Skin epidermis (tissue), 12 donors: Measurements from ENCODE around the gene PDXDC1.
"Not testable (repeated sequence)": the region's sequence is repeated elsewhere in the genome, so short reads cannot be mapped to it uniquely, and the experiment has no call there.

Experiments
- H3K27ac ChIP-seq, 21 experiments: fragments of 200-600 bp; sonication (generic) in 11 of 21; one replicate each; pipeline ENCODE4 v1.5.0; 2020; ENCODE audit warnings: mild to moderate bottlenecking in 3 of 21, inconsistent platforms in 2 of 21, moderate library complexity in 2 of 21
- H3K4me3 ChIP-seq, 7 experiments: fragments of 200-600 bp; sonication (generic) in 2 of 7; one replicate each; pipeline ENCODE4 v1.5.0; 2020; ENCODE audit warnings: inconsistent platforms in 2 of 7, mild to moderate bottlenecking in 2 of 7, moderate library complexity in 1 of 7

The PDXDC1 gene, protein sequence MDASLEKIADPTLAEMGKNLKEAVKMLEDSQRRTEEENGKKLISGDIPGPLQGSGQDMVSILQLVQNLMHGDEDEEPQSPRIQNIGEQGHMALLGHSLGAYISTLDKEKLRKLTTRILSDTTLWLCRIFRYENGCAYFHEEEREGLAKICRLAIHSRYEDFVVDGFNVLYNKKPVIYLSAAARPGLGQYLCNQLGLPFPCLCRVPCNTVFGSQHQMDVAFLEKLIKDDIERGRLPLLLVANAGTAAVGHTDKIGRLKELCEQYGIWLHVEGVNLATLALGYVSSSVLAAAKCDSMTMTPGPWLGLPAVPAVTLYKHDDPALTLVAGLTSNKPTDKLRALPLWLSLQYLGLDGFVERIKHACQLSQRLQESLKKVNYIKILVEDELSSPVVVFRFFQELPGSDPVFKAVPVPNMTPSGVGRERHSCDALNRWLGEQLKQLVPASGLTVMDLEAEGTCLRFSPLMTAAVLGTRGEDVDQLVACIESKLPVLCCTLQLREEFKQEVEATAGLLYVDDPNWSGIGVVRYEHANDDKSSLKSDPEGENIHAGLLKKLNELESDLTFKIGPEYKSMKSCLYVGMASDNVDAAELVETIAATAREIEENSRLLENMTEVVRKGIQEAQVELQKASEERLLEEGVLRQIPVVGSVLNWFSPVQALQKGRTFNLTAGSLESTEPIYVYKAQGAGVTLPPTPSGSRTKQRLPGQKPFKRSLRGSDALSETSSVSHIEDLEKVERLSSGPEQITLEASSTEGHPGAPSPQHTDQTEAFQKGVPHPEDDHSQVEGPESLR

DNA sequence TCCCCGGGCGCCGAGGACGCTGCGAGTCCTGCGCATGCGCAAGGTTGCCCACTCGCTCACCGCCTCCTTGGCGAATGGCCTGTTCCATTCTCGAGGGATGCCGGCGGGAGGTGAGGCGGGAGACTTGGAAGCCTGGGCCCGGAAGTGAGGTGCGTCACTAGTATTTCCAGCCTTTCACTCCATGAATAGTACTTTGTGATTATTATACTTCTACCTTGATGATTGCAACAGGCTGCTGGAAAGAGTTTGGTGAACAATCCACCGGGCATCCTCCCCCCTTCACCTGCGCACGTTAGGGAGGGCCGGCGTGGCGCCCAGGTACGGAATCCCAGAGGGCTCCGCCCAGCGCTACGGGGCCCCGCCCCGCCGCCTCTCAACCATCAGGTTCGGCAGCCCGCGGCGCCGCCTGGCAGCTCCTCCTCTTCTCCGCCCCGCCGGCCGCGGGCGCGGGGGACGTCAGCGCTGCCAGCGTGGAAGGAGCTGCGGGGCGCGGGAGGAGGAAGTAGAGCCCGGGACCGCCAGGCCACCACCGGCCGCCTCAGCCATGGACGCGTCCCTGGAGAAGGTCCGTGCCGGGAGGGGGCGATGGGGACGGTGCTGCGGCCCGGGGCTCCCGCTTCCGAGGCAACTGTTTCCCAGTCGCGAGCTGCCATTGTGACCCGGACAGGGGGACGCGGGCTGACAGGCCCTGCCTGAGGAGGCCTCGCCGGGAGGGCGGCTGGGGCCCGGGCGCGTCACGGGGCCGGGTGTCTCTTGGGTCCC, at the start of gene PDXDC1:
PDXDC1 (plus strand) TSS at position 371 of the 762 bp plus-strand sequence; CDS start at position 545, 174 bp downstream.
- peak within 1 kb of the TSS; percentile 92 to 100 (median 99) for H3K4me3 ChIP-seq
- peak within 1 kb of the TSS; percentile 87 to 99 (median 95) for H3K27ac ChIP-seq

DNA sequence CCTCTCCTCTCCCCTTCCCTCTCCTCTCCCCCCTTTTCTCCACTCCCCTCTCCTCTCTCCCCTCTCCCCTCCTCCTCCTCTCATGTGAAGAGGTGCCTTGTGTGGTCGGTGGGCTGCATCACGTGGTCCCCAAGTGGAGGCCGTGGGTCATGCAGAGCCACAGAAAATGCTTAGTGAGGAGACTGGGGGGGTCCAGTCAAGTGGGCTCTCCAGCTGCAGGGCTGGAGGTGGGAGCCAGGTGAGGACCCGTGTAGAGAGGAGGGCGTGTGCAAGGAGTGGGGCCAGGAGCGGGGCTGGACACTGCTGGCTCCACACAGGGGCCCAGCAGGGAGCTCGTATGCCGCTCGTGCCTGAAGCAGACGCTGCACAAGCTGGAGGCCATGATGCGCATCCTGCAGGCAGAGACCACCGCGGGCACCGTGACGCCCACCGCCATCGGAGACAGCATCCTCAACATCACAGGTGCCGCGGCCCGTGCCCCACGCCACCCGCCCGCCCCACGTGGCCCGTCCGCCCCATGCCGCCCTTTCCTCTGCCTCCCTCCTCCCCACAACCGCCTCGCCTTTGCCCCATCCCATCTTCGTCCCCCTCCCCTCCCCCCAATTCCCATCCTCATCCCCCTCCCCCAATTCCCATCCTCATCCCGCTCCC, 46.6 kb upstream of the PDXDC1 start:
- not testable (repeated sequence) for H3K27ac ChIP-seq, H3K4me3 ChIP-seq

DNA sequence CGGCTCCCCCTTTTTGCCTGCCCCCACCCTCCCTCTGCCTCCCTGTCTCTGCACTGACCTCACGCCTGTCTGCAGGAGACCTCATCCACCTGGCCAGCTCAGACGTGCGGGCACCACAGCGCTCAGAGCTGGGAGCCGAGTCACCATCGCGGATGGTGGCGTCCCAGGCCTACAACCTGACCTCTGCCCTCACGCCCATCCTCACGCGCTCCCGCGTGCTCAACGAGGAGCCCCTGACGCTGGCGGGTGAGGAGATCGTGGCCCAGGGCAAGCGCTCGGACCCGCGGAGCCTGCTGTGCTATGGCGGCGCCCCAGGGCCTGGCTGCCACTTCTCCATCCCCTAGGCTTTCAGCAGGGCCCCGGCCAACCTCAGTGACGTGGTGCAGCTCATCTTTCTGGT, 45.6 kb upstream of the PDXDC1 start:
- H3K4me3 ChIP-seq, H3K27ac ChIP-seq: not testable (repeated sequence)

DNA sequence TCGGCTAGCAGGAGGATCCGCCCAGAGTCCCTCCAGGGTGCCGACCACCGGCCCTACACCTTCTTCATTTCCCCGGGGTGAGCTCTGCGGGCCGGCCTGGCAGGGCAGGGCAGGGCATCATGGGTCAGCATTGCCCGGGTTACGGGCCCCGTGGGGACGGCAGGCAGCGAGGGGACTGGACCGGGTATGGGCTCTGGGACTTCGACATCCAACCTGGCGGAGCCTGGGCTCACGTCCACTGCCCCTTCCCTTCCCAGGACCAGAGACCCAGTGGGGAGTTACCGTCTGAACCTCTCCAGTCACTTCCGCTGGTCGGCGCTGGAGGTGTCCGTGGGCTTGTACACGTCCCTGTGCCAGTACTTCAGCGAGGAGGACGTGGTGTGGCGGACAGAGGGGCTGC, 44.6 kb upstream of the PDXDC1 start:
- H3K27ac ChIP-seq, H3K4me3 ChIP-seq: not testable (repeated sequence)

DNA sequence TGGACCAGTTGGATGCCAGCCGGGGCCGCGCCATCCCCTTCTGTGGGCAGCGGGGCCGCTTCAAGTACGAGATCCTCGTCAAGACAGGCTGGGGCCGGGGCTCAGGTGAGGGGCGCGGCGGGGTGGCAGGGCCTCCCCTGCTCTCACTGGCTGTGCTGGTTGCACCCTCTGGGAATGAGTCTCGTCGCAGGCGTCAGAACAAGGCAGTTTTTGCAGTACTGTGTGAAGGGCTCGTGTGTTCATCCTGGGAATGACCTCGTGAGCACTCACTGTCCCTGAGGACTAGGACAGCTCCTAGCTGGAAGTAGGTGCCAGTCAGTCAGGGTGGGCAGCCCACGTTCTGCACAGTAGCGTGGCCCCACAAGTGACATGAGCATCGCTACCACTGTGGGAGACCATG, 43.9 kb upstream of the PDXDC1 start:
- H3K27ac ChIP-seq, H3K4me3 ChIP-seq: not testable (repeated sequence)

DNA sequence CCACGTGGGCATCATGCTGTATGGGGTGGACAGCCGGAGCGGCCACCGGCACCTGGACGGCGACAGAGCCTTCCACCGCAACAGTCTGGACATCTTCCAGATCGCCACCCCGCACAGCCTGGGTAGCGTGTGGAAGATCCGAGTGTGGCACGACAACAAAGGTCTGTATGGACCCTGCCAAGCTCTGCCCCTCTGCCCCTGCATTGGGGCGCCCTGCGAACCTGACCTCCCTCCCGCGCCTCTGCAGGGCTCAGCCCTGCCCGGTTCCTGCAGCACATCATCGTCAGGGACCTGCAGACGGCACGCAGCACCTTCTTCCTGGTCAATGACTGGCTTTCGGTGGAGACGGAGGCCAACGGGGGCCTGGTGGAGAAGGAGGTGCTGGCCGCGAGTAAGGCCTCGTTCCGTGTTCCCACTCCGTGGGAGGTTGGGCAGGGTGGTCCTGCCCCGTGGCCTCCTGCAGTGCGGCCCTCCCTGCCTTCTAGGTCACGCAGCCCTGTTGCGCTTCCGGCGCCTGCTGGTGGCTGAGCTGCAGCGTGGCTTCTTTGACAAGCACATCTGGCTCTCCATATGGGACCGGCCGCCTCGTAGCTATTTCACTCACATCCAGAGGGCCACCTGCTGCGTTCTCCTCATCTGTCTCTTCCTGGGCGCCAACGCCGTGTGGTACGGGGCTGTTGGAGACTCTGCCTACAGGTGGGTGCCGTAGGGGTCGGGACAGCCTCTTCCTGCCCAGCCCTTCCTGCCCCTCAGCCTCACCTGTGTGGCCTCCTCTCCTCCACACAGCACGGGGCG, 42.0 kb upstream of the PDXDC1 start:
- not testable (repeated sequence) for H3K4me3 ChIP-seq, H3K27ac ChIP-seq

DNA sequence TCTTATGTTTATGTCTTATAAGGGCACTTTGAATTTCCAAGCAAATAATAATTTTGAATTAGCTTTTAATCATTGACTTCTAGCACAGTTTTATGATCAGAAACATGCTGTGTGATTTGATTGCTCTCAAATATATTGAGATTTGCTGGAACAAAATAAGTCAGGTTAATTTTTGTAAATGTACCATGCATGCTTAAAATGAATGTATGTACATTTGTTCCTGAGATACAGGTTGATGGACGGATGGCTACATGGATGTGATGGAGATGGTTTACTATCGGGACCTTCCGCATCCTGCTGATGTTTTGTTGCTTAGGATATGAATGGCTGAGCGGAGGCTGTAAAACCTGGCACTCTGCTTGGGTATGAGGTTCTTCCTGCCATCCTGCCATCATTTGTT, 37.7 kb upstream of the PDXDC1 start, which contains the start of gene NPIPA1:
NPIPA1 (plus strand) TSS at position 301 of the 400 bp plus-strand sequence; CDS start at position 301, 0 bp downstream.
- not testable (repeated sequence) for H3K4me3 ChIP-seq, H3K27ac ChIP-seq

DNA sequence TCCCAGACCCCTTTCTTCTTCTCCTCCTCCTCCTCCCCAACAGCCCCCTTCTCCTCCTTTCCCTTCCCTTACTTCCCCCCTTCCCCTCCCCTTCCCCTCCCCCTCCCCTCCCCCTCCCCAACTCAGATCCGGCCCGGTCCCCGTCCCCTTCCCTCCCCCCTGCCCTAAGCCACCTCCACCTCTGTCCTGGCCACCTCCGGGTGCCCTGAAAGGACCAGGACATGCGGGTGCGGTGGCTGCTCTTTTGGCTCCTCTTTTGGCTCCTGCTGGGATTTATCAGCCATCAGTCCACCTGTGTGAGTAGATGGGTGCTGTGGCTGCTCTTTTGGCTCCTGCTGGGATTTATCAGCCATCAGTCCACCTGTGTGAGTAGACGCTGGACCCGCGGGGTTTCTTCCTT, 36.8 kb upstream of the PDXDC1 start:
- H3K27ac ChIP-seq, H3K4me3 ChIP-seq: not testable (repeated sequence)

DNA sequence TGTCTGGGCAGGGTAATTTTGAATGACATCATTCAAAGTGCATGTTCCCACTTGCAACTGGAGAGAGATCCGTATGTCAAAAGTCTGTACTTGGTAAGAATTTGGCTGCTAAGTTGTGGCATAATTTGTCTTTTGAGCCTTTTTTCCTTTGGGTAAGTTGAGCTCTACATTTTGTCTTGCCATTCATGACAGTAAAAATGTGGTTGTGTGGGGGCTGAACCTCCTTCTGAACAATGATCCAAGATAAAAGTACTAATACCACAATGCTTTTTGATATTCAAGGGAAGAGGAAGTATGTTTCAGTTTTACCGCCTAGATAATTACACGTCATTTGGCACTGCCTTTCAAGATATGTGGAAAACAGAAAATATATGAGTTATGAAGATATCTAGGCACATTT, 32.1 kb upstream of the PDXDC1 start:
- not testable (repeated sequence) for H3K27ac ChIP-seq

DNA sequence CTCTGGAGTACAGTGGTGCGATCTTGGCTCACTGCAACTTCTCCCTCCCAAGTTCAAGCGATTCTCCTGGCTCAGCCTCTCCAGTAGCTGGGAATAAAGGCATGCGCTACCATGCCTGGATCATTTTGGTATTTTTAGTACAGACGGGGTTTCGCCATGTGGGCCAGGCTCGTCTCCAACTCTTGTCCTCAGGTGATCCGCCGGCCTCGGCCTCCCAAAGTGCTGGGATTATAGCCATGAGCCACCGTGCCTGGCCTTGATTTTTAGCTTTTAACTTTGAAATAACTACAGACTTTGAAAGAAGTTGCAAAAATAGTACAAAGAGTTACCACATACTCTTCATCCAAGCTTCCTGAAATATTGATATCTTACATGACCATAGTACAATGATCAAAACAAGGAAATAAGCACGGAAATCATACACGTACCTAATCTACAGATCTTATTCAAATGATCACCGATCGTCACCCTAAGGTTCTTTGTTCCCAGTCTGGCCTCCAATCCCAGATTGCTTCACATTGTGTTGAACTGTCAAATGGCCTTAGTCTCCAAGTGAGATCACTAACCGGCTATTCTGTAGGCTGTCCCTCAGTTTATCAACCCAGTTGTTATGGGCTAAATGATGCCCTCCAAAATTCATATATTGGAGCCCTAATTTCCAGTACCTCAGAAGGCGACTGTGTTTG, 19.1 kb upstream of the PDXDC1 start:
- peak overlapping the region in 1 of 21 experiments; percentile 22 for H3K27ac ChIP-seq
- no peak overlapping the region for H3K4me3 ChIP-seq

More for the DNA sequence above, 32.1 kb upstream of the PDXDC1 start:
- H3K4me3 ChIP-seq, result not testable (repeated sequence)

DNA sequence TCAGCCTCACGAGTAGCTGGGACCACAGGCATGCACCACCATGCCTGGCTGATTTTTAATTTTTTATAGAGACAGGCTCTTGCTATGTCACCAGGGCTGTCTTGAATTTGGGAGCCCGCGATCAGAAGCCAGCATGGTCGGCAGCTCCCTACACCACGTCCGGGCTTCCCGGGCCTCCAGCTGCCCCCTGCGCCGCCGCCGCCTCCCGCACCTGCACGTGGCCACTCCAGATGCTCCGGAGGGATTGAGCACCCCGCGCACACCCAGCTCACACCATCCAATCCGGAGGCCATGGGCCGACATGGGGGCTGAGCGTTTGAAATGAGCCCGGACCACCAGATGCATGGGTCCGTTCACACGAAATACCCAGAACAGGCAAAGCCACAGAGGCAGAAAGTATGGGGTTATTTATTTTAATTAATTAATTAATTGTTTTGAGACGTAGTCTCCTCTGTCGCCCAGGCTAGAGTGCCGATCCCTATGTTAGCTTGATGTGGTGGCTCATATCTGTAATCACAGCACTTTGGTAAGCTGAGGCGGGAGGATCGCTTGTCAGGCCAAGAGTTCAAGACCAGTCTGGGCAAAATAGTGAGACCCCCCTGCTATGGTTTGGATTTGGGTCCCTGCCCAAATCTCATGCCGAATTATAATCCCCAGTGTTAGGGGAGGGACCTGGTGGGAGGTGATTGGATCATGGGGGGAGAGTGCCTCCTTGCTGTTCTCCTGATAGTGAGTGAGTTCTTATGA, 17.1 kb upstream of the PDXDC1 start:
- H3K27ac ChIP-seq, result no peak overlapping the region
- no peak overlapping the region for H3K4me3 ChIP-seq

DNA sequence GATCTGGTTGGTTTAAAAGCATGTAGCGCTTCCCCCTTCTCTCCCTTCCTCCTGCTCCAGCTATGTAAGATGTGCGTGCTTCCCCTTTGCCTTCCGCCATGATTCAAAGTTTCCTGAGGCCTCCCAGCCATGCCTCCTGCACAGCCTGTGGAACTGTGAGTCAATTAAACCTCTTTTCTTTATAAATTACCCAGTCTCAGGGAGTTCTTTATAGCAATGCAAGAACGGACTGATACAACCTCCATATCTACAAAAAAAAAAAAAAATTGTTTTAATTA, 16.6 kb upstream of the PDXDC1 start:
- H3K4me3 ChIP-seq, result no peak overlapping the region

DNA sequence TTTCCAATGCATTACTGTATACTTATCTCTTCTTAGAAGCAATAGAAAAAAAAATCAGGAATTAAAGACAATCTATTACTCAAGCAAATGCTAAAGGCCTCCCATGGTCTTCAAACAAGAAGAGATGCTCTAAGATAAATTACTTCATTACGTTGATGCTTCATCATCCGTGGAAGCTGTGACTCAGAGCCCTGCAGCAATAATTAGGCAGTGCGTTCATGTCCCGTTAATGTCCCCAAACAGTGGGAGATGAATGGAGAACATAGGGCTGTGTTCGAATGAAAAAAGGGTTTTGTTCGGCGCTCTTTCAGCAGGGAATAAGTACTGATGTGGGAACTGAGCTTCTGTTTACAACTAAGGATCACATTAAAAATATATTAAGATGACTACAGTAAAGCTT, 15.9 kb upstream of the PDXDC1 start:
- H3K4me3 ChIP-seq, result no peak overlapping the region
- no peak overlapping the region for H3K27ac ChIP-seq

More for the DNA sequence above, 16.6 kb upstream of the PDXDC1 start:
- H3K27ac ChIP-seq, result no peak overlapping the region

DNA sequence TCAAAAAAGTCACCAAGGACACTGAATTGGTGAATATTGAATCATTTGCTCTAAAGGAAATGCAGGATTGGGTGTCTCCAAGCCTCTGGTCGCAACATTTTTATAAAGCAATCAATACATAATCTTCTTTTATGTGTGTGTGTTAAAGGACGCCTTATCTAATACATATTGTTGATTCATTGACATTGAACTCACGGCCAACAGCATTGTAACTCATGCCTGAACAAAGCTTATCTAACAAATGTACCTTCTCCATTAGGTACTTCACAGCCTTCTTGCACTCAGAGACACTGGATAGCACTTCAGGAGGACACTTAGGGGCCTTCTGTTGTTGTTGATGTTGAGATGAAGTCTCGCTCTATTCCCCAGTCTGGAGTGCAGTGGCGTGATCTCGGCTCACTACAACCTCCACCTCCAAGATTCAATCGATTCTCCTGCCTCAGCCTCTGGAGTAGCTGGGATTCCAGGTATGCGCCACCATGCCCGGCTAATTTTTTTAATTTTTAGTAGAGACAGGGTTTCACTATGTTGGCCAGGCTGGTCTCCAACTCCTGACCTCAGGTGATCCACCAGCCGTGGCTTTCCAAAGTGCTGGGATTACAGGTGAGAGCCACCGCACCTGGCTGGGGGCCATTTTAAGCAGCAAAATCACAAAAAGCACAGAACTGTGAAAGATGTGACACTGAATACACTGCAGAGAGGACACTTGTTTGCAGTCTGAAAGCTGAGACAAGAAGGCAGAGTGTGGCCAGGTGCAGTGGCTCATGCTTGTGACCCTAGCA, 13.2 kb upstream of the PDXDC1 start:
- H3K27ac ChIP-seq, result no peak overlapping the region
- H3K4me3 ChIP-seq, result no peak overlapping the region

DNA sequence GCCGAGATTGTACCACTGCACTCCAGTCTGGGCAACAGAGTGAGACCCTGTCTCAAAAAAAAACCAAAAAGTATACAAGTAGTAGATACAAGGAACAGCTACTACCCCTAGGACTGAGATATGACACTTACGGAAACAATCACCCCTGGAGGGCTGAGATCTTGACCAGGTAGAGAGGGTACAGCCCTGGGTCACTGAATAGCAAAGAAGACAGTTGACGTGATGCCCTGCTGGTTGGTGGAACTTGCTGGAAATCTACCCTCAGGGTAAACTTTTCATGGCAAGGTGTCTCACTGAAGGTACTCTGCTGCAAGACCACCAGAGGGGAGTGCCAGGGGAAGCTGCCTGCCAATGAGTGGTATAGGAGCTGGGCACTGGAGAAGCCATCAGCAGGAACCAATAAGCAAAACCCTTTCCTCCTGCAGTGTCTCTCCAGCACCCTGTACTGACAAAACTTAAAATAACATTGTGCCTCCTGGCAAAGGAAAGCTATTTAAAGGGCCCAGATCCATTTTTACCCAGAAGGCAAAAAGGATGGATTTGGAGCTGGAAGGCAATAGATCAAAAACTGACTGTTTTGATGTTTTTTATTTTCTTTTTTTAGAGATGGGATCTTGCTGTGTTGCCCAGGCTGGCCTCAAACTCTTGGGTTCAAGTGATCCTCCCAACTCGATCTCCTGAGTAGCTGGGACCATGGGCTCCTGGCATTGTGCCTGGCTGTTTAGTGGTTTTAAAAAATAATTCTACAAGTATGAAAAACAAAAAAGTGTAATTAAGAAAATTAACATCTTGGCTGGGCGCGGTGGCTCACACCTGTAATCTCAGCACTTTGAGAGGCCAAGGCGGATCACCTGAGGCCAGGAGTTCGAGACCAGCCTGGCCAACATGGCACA, 11.3 kb upstream of the PDXDC1 start:
- Histone ChIP-seq H3K27ac (no peak overlapping the region), H3K4me3 (no peak overlapping the region)

DNA sequence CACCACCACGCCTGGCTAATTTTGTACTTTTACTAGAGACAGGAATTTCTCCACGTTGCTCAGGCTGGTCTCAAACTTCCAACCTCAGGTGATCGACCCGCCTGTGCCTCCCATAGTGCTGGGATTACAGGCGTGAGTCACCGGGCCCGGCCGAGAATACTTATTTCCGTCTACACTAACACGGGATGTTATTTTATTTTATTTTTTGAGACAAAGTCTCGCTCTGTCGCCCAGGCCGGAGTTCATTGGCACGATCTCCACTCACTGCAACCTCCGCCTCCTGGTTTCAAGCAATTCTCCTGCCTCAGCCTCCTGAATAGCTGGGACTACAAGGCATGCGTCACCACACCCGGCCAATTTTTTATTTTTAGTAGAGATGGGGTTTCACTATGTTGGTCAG, 9.5 kb upstream of the PDXDC1 start:
- H3K4me3 ChIP-seq, result no peak overlapping the region
- H3K27ac ChIP-seq, result no peak overlapping the region
